ENCODE measurements around the gene BCL2L1.
A peak's percentile ranks its signal among the peaks of the same experiment; 100 is the strongest.

Gene BCL2L1

DNA sequence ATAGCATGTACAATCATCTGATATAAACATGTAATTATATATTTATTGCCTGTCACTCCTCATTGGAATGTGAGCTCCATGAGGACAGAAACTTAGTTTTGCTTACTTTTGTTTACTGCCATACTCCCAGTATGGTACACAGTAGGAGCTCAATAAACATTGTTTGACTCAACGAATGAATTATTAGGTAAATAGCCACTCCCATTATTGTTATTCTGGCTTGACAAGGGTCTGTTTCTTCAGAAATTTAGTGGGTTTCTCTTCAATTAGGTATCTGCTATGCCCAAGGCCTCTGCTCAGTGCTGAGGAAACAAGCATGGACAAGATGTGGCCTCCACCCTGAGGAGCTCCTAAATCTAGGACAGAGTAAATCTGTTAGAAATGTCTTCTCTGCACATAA, 6.3 kb downstream of the BCL2L1 start:
- TF ChIP-seq, protein P1, sequence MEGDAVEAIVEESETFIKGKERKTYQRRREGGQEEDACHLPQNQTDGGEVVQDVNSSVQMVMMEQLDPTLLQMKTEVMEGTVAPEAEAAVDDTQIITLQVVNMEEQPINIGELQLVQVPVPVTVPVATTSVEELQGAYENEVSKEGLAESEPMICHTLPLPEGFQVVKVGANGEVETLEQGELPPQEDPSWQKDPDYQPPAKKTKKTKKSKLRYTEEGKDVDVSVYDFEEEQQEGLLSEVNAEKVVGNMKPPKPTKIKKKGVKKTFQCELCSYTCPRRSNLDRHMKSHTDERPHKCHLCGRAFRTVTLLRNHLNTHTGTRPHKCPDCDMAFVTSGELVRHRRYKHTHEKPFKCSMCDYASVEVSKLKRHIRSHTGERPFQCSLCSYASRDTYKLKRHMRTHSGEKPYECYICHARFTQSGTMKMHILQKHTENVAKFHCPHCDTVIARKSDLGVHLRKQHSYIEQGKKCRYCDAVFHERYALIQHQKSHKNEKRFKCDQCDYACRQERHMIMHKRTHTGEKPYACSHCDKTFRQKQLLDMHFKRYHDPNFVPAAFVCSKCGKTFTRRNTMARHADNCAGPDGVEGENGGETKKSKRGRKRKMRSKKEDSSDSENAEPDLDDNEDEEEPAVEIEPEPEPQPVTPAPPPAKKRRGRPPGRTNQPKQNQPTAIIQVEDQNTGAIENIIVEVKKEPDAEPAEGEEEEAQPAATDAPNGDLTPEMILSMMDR (IDR thresholded peaks at IDR 0.05; ENCODE audit: control insufficient read depth, insufficient read depth, low read depth, low read length, missing control alignments) = no peak
- no peak overlapping the region for H3K4me3 ChIP-seq (ENCODE audit: control insufficient read depth, low read depth, low read length)
- DNase-seq (ENCODE audit: low read depth) = no peak

DNA sequence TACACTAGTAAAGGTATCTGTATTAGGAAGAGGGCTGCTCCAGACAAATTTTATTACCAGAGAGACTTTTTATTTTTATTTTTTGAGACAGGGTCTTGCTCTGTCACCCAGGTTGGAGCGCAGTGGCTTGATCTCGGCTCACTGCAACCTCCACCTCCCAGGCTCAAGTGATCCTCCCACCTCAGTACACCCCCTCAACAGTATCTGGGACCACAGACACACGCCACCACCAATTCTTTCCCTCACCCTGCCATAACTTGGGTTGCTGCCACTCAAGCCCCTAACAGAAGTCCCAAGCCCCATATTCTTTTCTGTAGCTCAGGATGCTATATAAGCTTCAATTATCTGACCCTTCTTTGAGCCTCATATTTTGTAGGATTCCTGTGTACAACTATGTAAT, 6.9 kb downstream of the BCL2L1 start:
- H3K4me3 ChIP-seq (ENCODE audit: control insufficient read depth, low read depth, low read length) = no peak overlapping the region
- DNase-seq (ENCODE audit: low read depth) = no peak
- TF ChIP-seq, protein P1 (IDR thresholded peaks at IDR 0.05; ENCODE audit: control insufficient read depth, insufficient read depth, low read depth, low read length, missing control alignments) = no peak

DNA sequence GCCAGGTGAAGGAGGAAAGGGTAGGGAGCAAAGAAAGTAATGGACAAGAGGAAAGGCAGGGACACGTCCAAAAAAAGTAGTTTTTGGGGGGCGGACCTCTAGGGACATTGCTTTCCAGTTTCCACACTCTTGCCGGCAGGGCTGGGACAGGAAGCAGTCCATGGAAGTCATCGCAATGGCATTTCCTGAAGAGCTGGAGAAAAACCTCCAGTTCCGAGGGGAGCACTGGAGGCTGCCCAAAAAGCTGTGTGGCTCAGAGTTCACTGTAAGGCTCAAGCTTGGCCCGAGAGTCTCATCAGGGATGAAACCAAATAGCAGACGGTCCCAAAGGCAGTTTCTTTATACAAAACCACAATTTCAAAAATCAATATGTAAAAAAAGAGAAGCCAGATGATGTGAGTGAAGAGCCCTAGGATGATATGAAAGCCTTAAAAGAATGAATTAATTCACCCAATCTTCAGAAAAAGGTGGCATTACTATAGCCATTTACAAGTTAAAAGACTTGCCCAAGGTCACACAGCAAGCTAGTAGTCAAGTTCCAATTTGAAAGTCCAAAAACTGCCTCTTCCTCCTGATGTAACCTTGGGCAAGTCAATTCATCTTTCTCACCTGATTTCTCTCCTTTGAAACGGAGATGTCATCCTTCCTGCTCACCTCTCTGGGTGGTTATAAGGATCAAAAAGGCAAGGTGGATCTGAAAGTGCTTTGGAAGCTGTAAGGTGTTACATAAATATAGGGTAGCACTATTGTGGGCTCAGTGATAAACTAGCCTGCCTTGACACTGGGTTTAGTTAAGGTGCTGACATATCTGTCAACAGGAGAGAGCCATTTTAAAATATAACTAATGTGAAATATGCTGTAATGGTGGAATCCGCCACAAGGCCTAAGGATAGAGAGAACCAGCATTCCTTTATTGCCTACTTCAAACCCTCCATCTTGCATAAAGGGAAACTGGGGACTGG, 9.1 kb downstream of the BCL2L1 start:
- TF ChIP-seq, protein P1 (IDR thresholded peaks at IDR 0.05; ENCODE audit: control insufficient read depth, insufficient read depth, low read depth, low read length, missing control alignments) = no peak
- peak; percentile 38 for DNase-seq (ENCODE audit: low read depth)
- H3K4me3 ChIP-seq (ENCODE audit: control insufficient read depth, low read depth, low read length) = peak overlapping the region; percentile 21

DNA sequence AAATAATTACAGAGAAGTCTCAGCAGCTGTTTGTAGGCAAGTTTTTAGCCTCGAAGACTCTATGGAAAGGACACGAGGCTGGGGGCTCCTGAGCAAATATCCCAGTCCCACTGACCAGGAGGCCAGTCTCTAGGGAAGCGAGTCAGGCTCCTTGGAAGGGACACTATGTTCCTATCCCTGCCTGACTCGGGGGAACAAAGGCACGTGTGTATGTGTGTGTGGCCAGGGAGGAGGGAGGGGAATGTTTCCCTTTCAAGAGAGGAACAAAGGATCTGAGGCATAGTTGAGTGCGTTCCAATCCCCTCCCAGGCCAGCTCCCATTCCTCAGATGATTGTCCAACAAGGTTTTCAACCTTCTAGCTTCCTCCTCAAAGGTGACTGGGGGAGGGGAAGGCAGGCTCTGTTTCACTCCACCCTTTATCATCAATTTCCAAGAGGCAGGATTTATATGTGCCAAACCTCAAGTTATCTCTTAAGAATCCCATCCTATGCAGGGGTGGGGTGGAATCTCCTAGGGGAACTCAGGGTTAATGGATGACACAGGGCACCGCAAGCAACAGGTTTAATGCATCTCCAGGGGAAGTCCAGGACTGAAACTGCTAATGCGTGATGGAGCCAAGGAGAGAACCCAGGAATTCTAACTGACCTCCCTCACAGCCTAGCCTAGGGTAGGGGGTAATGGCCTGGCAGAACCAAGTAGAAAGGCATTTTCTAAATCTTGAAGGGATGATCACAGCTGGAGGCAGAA, 9.9 kb downstream of the BCL2L1 start:
- peak overlapping the region; percentile 21 for H3K4me3 ChIP-seq (ENCODE audit: control insufficient read depth, low read depth, low read length)
- TF ChIP-seq, protein P1 (IDR thresholded peaks at IDR 0.05; ENCODE audit: control insufficient read depth, insufficient read depth, low read depth, low read length, missing control alignments) = no peak
- no peak for DNase-seq (ENCODE audit: low read depth)

DNA sequence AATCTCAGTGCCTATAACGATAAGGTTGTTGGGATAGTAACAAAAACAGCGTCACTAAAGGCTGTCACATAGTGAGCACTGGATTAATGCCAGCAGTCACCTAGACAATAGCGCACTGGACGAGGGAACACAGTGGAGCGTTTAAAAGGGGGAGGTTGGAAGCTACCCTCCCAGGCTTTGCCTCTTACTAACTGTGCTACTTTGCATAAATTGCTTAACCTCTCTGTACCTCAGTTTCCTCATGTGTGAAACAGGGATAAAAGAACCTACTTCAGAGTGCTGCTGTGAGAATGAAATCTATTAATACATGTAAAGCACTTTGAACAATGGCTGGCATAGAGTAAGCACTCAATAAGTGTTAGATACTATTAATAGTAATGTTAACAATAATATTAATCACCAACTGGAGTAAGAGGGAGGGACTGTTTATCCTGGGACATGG, 10.5 kb downstream of the BCL2L1 start:
- no peak for DNase-seq (ENCODE audit: low read depth)
- TF ChIP-seq, protein P1 (IDR thresholded peaks at IDR 0.05; ENCODE audit: control insufficient read depth, insufficient read depth, low read depth, low read length, missing control alignments) = no peak
- H3K4me3 ChIP-seq (ENCODE audit: control insufficient read depth, low read depth, low read length) = no peak overlapping the region

DNA sequence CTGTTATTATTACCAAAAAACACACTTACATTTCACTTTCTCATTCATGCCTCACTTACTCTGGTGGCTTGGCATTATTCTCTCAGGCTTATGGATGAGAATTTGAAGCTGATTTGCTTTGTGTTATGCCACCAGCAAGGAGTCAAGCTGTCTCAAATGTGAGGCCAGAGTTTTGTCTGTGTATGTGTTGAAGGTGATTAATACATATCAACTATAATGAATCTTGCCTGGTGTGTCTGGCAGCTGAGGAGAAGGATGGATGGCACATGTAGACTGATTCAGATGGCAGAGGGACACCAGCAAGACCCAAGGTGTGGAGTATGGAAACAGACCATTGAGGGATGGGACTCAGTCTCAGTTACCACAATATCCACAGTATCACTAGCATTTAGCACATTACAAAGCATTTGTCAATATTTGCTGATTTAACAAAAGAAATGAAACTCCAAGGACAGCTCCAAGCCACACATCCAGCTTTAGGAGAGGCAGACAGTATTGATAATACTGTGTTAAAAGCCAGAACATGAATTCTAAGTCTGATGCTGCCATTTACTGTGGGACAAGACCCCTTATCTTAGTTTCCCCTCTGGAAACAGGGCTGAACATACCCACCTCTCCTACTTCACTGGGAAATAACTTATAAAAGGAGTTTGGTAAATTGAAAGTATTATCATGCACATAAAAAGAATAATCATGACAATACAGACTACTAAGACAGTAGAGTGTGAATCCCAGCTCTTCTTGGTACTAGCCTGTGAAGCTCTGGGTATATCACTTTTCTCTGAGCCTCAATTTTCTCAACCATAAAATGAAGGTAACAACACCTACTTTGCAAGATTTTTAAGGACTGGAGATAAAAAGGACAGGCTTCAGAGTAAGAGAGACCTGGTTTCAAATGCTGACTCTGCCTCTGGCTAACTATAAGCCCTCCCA, 11.2 kb downstream of the BCL2L1 start:
- no peak overlapping the region for H3K4me3 ChIP-seq (ENCODE audit: control insufficient read depth, low read depth, low read length)
- TF ChIP-seq, protein P1 (IDR thresholded peaks at IDR 0.05; ENCODE audit: control insufficient read depth, insufficient read depth, low read depth, low read length, missing control alignments) = no peak
- no peak for DNase-seq (ENCODE audit: low read depth)
